SIG-M5 (cell line): ENCODE results near the gene ERGIC1.
"Not testable (repeated sequence)": the region's sequence is repeated elsewhere in the genome, so short reads cannot be mapped to it uniquely, and the experiment has no call there.

ENCODE experiments used
- DNase-seq: peaks from one replicate; lab custom pipeline; 2025; lab: John Stamatoyannopoulos, UW

ERGIC1 gene

DNA sequence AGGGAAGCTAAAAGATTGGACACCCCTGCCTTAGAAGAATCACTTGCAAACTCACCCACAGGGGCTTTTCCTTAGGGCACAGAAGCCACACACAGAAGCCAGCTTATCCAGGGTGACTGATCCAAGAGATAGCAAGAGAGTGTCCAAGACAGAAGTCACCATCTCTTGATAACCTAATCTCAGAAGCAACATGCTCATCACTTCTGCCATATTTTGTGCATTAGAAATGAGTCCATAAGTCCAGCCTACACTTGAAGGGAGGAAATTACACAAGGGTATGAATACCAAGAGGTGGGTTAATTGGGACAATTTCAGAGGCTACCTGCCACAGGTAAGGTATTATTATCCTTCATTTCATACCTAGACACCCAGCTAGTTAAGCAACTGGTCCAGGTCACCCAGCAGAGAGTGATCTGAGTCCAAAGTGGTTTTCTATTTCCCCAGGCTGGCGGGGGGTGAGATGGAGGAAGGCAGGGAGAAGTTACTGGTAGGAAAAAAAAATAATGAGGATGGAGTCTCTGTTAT, 3.7 kb upstream of the ERGIC1 start:
- no peak for DNase-seq

DNA sequence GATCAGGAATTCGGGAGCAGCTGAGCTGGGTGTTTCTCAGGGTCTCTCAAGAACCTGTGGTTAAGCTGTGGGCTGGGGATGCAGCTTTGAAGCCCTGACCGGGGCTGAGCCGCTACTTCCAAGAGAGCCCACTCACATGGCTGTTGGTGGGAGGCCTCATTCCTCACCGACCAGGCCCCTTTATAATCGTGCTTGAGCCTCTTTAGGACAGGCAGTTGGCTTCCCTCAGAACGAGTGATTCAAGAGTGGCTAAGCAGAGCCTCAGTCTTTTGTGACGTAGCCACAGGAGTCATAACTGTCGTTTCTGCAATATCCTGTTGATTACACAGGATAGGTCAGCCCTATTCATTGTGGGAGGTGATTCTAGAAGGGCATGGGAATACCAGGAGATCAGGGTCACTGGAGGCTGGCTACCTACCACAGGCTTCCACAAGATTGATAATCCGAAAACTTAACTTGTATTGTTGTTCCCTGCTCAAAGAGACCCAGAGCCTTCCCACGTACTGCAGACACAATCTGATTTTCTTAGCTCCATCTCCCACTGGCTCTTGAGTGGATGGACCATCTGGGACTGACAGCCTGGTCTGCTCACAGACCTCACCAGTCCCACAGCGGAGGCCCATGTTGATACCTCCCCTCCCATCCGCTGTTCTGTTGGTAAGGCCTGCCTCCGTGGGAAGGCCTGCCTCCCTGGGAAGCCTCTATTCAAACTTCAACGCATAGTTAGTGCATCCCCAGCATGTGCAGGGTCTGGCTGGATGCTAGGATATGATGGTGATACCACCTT, 3.0 kb upstream of the ERGIC1 start:
- DNase-seq = no peak

DNA sequence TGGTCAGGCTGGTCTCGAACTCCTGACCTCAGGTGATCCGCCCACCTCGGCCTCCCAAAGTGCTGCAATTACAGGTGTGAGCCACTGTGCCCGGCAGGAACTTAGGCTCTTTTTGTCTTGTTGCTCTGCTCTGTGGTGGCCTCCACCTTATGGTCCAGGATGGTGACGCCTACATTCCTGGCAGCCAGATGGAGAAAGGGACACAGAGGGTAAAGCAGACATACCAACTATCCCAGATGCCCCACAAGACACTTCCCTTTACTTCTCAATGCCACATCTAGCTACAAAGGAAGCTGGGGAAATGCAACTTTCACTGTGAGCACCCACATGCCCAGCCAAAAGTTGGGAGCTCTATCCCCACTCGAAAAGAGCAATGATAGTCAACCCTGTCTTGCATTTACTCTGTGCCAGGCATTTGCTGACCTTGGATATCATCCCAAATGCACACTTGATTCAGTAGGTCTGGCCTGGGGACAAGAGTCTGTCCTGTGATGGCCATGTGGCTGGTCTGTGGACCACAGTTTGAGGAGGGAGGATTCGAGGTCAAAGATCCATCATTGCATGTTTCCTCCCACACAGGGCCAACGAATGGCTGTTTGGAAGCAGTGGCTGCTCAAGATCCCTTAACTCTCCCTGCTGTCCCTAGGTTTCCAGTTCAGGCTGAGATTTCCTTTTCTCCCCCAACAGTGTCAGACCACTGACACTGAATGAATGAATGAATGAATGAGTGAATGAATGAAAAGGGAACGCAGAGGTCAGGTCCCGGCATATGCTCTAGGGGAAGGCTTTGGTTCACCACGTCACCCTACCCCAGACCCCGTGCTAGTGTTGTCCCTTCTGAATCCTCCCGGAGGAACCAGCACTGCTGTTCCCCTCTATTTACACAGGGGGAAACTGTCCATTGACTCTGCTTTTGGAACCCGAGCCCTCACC, 1.4 kb upstream of the ERGIC1 start:
- DNase-seq = no peak

DNA sequence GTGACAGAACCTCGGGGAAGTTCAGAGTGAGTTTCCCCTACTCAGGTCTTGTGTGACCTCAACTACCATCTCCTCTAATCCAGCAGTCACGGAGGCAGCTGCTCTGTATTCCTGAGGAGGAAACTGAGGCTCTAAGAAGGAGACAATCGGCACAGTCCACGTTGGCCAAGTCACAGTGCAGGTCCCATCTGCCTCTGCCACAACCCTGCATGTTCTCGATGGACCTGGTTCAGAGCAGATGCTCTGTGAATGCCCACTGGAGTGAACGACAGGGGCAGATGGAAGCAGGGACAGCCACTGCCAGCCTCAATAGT, 722 bp upstream of the ERGIC1 start:
- no peak for DNase-seq

DNA sequence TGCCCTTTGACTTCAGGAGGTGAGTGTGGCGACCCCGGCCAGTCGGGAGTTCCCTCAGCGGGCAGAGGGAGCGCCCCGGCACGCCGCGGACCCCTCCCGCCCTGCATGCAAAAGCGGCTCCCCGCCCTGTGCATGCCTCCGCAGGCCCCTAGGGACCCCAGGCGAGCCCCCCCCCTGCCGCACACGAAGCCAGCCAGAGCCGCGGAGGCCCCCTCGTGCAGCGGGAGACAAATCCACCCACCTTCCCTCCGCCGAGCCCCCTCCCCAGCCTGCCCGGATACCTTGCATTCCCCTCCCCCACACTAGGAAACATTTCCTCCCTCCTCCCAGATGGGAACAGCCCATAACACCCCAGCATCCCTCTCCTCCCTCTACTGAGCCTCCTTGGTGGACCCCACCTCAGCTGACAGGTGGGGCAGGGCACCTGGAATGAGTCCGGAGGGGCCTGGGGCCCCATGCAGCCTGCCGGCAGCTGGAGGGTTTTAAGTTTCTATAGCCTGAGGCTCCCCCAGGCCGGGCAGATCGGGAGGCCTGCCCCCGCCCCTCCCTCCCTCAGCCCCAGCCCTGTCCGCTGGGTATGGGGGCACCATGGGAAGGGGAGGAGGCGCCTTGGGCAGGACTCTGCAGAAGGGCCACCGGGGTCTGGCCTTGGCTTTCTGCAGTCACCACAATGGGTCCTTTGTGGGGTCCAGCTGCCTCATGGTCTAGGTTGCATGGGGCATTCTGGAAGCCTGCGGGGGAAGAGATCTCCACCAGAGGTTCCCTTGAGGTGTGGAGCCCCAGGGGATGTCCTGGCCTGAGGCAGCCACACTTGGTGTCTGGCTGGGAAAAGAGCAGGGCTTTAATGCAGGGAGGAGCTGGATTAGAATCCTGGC, 601 bp downstream of the ERGIC1 start:
- DNase-seq = no peak

GRCh38 chr5:172835290-172835993, 1.4 kb downstream of the ERGIC1 start:
- DNase-seq = no peak

DNA sequence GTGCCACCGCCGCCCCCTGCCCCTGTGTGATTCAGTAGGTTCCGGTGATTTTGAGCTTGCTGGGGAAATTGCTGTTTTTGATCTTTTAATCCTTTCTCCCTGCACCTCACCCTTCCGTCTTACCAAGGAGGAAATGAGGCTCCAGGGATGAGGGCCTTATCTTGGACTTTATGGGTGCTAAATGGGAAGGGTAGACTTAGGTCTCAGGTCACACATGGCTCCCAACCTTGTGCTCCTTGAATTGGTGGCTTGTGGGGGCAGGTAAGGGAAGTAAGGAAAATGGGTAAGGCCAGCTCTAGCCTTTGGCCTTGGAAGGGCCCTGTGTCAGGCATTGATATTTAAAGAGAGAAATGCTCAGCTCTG, 1.9 kb downstream of the ERGIC1 start:
- no peak for DNase-seq

GRCh38 chr5:172837640-172838039, 3.6 kb downstream of the ERGIC1 start:
- DNase-seq = no peak

DNA sequence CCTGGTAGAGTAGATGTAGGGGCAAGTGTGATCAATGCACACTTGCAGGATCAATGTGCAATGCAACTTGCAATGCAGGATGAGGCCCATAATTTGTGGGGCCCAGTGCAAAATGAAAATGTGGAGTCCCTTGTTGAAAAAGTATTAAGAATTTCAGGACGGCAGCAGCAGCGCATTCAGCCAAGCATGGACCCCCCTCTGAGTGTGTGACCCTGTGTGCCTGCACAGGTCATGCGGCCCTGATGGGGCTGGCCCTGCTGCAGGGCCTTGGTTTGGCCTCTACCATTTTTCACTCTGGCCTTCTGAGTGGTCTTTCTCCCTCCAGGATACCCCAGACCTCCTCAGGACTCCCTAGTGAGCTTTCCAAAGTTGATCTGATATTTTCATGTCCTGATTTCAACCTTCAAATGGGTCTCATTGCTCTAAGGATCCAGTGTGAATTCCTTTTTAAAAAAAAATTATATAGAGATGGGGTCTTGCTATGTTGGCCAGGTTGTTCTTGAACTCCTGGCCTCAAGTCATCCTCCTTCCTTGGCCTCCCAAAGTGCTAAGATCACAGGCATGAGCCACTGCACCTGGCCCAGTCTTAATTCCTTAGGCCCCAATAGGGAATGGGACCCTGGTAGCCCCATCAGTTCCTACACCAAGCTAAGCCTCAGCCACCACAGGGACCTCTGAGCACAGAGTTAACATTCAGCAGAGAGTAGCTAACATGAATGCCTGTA, 4.3 kb downstream of the ERGIC1 start:
- no peak for DNase-seq

GRCh38 chr5:172839669-172840431, 5.8 kb downstream of the ERGIC1 start:
- no peak for DNase-seq

GRCh38 chr5:172840432-172841154, 6.5 kb downstream of the ERGIC1 start:
- DNase-seq = no peak

DNA sequence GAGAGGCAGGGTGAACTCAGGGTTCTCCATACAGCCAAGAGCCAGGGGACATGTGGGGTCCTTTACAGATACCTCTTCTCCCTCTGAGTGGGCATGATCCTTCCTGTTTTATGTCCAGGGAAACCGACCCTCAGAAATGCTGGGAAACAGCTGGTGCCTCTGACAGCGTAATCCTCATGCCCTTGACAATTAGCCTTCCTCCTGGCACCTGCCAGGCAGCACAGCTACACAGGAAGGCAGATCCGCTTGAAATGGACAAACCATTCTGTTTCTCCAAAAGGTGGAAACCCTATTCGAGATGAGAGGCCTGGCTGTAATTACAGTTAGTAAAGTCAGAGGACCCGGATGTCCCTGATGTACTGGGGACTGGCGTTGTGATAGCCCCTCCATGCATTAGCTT, 7.2 kb downstream of the ERGIC1 start:
- no peak for DNase-seq

GRCh38 chr5:172843825-172844576, 9.9 kb downstream of the ERGIC1 start:
- DNase-seq = no peak

GRCh38 chr5:172844577-172844838, 10.5 kb downstream of the ERGIC1 start:
- no peak for DNase-seq

DNA sequence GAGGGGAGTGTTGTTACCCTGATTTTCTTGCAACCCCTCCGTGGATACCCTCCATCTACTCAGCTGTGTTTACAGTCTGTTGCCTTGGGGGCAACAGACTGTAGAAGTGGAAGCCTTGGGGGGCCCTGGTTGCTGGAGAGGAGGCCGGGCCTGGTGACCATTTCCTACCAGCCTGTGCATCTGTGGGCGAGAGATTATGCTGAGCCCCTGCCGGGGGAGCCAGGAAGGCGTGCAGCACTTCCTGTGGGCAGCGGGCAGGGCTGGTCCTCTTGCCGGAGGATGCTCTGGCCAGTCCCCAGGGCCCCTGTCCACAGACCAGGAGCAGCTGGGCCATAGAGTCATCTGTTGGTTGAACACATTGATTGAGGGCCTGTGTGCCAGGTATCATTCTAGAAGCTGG, 11.1 kb downstream of the ERGIC1 start:
- no peak for DNase-seq

DNA sequence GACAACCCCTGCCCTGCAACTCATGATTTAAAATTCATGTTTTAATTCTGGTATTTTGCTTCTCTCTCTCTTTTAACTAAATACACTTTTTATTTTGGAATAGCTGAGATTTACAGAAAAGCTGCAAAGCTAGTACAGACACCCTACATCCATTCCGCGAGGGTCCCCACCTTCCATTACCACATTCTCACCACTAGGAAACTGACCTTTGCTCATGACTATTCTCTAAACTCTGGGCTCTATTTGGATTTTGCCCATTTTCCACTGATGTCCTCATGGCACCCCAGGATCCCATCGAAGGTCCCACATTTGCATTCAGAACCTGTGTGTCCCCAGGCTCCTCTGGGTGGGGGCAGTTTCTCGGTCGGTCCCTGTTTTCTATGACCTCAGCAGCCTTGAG, 11.5 kb downstream of the ERGIC1 start:
- no peak for DNase-seq

GRCh38 chr5:172846249-172846648, 12.2 kb downstream of the ERGIC1 start:
- DNase-seq = no peak

- no peak for DNase-seq
Measured at GRCh38 chr5:172846677-172847076, 12.6 kb downstream of the ERGIC1 start.

GRCh38 chr5:172847584-172847983, 13.5 kb downstream of the ERGIC1 start:
- not testable (repeated sequence) for DNase-seq
